Endothelial cell of umbilical vein (primary cell): Measurements from ENCODE around the gene TSPAN33. TPM values are rescaled to one million over a fixed set of nuclear protein-coding genes. Genes with fewer than 3 reads are reported as not detected.
"Not testable (repeated sequence)": the region's sequence is repeated elsewhere in the genome, so short reads cannot be mapped to it uniquely, and the experiment has no call there.

ENCODE experiments used
- BruUV-seq: library from RNA; stranded (reverse); fragments of 400-500 nt; replicated peaks from 2 replicates; lab custom pipeline; 2021; lab: Mats Ljungman, UMichigan
- CTCF ChIA-PET: fragments of 300-600, 350-600 bp; sonication (Branson Sonifier 250); formaldehyde crosslinking; loops from one replicate; lab custom pipeline; 2021; ENCODE audit warnings: antibody characterized with exemption, inconsistent platforms; lab: Charles Lee
- POLR2A ChIA-PET: fragments of 300-600, 350-600 bp; sonication (Branson Sonifier 250); formaldehyde crosslinking; loops from one replicate; lab custom pipeline; 2021; ENCODE audit warnings: antibody characterized with exemption, inconsistent platforms; lab: Charles Lee
- DNase-seq: peaks from one replicate; pipeline ENCODE4 v3.0.0-alpha.2; 2011; ENCODE audit warnings: low read depth, low spot score
- FAIRE-seq: peaks from 2 replicates; lab custom pipeline; 2011; peaks lifted over from hg19 to GRCh38; lab: Jason Lieb, UNC
- H2AFZ ChIP-seq: 2 replicates; pipeline ENCODE4 v1.6.0; 2012; ENCODE audit warnings: low read depth, low read length, control low read depth, inconsistent platforms
- H3K27ac ChIP-seq: 2 replicates; pipeline ENCODE4 v1.5.1; 2011; ENCODE audit warnings: low read depth, mild to moderate bottlenecking, control low read depth, low read length, moderate library complexity; ENCODE audit not compliant: insufficient read depth
- H3K27me3 ChIP-seq, 2 experiments: 2 replicates each; pipeline versions ENCODE4 v1.6.0 to v1.6.1; 2011; ENCODE audit warnings: low read length in 2 of 2, mixed read lengths in 1 of 2; ENCODE audit not compliant: control insufficient read depth in 2 of 2, insufficient read depth in 2 of 2
- H3K36me3 ChIP-seq, 2 experiments: 2 replicates in 1 of 2; 3 replicates in 1 of 2; pipeline ENCODE4 v1.5.1; 2011; ENCODE audit warnings: low read length in 2 of 2, mild to moderate bottlenecking in 1 of 2, moderate library complexity in 1 of 2; ENCODE audit not compliant: control insufficient read depth in 2 of 2, insufficient read depth in 2 of 2; ENCODE audit errors: extremely low read depth in 1 of 2
- H3K4me1 ChIP-seq: 3 replicates; pipeline ENCODE4 v1.5.1; 2011; ENCODE audit warnings: mild to moderate bottlenecking, low read length; ENCODE audit not compliant: control insufficient read depth, insufficient read depth; ENCODE audit errors: extremely low read depth
- H3K4me2 ChIP-seq: 2 replicates; pipeline ENCODE4 v1.6.1; 2011; ENCODE audit warnings: low read length, control low read depth, mixed read lengths; ENCODE audit not compliant: insufficient read depth
- H3K4me3 ChIP-seq, 3 experiments: fragments of 200-600 bp in 1 of 3; sonication (generic), shearing (Covaris generic) in 1 of 3; replicated peaks in 1 of 3; 2 replicates each; pipeline ENCODE4 v1.5.1; 2011 to 2016; ENCODE audit warnings: control low read depth in 3 of 3, low read length in 3 of 3, mild to moderate bottlenecking in 2 of 3, inconsistent platforms in 1 of 3, low read depth in 1 of 3, moderate library complexity in 1 of 3; ENCODE audit not compliant: insufficient read depth in 1 of 3
- H3K79me2 ChIP-seq: 2 replicates; pipeline ENCODE4 v1.6.0; 2012; ENCODE audit warnings: low read length, inconsistent platforms; ENCODE audit not compliant: control insufficient read depth, insufficient read depth
- H3K9ac ChIP-seq: replicated peaks from 2 replicates; pipeline ENCODE3; 2011; ENCODE audit warnings: low read length, control low read depth; ENCODE audit not compliant: insufficient read depth; ENCODE audit errors: extremely low read depth
- H3K9me1 ChIP-seq: replicated peaks from 3 replicates; pipeline ENCODE4 v1.6.0; 2011; ENCODE audit warnings: mild to moderate bottlenecking, low read length; ENCODE audit not compliant: control insufficient read depth, insufficient read depth; ENCODE audit errors: extremely low read depth
- H3K9me3 ChIP-seq: replicated peaks from 2 replicates; pipeline ENCODE4 v1.5.1; 2012; ENCODE audit warnings: low read length, inconsistent platforms; ENCODE audit not compliant: control insufficient read depth, insufficient read depth
- H4K20me1 ChIP-seq: replicated peaks from 2 replicates; pipeline ENCODE3; 2011; ENCODE audit warnings: mild to moderate bottlenecking, low read length; ENCODE audit not compliant: control insufficient read depth, insufficient read depth; ENCODE audit errors: extremely low read depth
- FOS ChIP-seq: IDR thresholded peaks from 2 replicates; pipeline ENCODE4 v1.6.1; 2011; ENCODE audit warnings: mild to moderate bottlenecking, low read length, moderate library complexity, borderline replicate concordance; ENCODE audit not compliant: insufficient read depth
- MYC ChIP-seq: IDR thresholded peaks from one replicate; pipeline ENCODE4 v1.6.1; 2011; ENCODE audit warnings: mild to moderate bottlenecking, low read depth, low read length
- dilution Hi-C: fragments of 300-500 bp; cut with MboI; formaldehyde crosslinking; loops from one replicate; pipeline ENCODE4 v1.15.0; 2019; ENCODE audit warnings: low sequenced_read_pairs; ENCODE audit not compliant: extremely low pct_ligation_motif_present
- intact Hi-C: fragments of 100-400 bp; cut with micrococcal nuclease; formaldehyde crosslinking; loops from one replicate; pipeline ENCODE4 v1.10.0; 2022
- polyA plus RNA-seq, 4 experiments: library from polyadenylated mRNA; depleted of rRNA in 3 of 4; stranded (reverse) in 3 of 4; unstranded in 1 of 4; fragments of >200 nt; gene quantifications; 2 replicates each; pipeline versions ENCODE4 v1.2.1 to v1.2.3, GENCODE V29; 2011 to 2012; ENCODE audit warnings: missing spikeins in 1 of 4
- small RNA-seq: library from RNA; depleted of rRNA; stranded (forward); fragments of <200 nt; gene quantifications from one replicate; pipeline ENCODE3, GENCODE V24; 2012; ENCODE audit warnings: low replicate concordance, low read depth; ENCODE audit not compliant: insufficient read depth, insufficient read length
- total RNA-seq: library from RNA; stranded (reverse); gene quantifications from 2 replicates; pipeline ENCODE4 v1.2.3, GENCODE V29; 2021
- TF ChIP-seq, protein P1 (sequence below), 2 donors: IDR thresholded peaks; 1 replicate in 1 of 2; 2 replicates in 1 of 2; pipeline ENCODE4 v1.5.1; 2011; ENCODE audit warnings: low read length in 2 of 2, mild to moderate bottlenecking in 2 of 2, moderate library complexity in 2 of 2, control low read depth in 1 of 2, inconsistent platforms in 1 of 2, low read depth in 1 of 2; ENCODE audit not compliant: insufficient read depth in 1 of 2; ENCODE audit errors: extremely low read depth in 1 of 2

TSPAN33 gene
- total and polyA plus RNA-seq, 2 donors (not counting 3 experiments of a cell fraction or from before 2014, with no cell fraction given), result 0.21 TPM; not detected in 1

DNA sequence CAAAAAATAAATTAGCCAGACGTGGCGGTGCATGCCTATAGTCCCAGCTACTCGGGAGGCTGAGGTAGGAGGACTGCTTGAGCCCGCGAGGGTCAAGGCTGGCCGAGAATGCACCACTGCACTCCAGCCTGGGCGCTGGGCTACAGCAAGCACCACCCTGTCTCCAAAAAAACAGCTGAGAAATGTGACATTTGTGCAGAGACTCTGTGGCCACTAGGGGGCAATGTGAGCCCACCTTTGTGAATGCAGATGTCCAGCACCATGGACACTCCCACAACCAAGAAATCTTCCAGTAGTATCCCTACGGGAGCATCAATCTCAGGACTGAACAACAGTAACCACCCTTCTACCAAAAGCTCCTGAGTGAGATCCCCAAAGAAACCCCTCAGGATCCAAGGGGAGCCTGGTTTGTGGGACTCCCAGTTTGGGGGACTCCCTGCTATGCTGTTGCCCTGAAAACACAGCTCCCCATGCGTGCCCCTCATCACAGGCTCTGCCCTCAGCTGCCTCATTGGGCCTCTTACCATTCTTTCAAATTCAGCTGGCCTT lies 74.1 kb downstream of the TSPAN33 start:
- peak; percentile 80 for DNase-seq
- dilution Hi-C loops (no loop called here), intact Hi-C loops (loop anchor here (1.0 kb wide), 7 partner anchors 53 to 426 kb away; no protein-coding TSS in a partner anchor)
- Histone ChIP-seq H3K36me3 (no peaks in the 10 kb centered on the region), H3K4me3 (no peak overlapping the region), H3K27me3 (peaks cover 0 to 2% of the 10 kb centered on the region in 2 experiments), H3K9ac (no peak overlapping the region), H2AFZ (no peak overlapping the region), H3K4me1 (peaks cover 7% of the 10 kb centered on the region), H3K9me3 (no peaks in the 10 kb centered on the region), H3K27ac (no peak overlapping the region), H3K9me1 (no peaks in the 10 kb centered on the region), H3K79me2 (no peaks in the 10 kb centered on the region), H3K4me2 (no peak overlapping the region), H4K20me1 (no peaks in the 10 kb centered on the region)
- ChIA-PET POLR2A (no interaction called here), CTCF (interaction anchor here (0.5 to 4.8 kb wide), 71 partner anchors 8 to 606 kb away, joined by 3 to 235 read pairs (median 5); partner anchors contain the start of gene STRIP2)
- BruUV-seq, result no TSS peak
- FAIRE-seq, result peak; percentile 97
- no peak for TF ChIP-seq FOS
- no peak for TF ChIP-seq MYC
- TF ChIP-seq, protein P1, sequence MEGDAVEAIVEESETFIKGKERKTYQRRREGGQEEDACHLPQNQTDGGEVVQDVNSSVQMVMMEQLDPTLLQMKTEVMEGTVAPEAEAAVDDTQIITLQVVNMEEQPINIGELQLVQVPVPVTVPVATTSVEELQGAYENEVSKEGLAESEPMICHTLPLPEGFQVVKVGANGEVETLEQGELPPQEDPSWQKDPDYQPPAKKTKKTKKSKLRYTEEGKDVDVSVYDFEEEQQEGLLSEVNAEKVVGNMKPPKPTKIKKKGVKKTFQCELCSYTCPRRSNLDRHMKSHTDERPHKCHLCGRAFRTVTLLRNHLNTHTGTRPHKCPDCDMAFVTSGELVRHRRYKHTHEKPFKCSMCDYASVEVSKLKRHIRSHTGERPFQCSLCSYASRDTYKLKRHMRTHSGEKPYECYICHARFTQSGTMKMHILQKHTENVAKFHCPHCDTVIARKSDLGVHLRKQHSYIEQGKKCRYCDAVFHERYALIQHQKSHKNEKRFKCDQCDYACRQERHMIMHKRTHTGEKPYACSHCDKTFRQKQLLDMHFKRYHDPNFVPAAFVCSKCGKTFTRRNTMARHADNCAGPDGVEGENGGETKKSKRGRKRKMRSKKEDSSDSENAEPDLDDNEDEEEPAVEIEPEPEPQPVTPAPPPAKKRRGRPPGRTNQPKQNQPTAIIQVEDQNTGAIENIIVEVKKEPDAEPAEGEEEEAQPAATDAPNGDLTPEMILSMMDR (IDR thresholded peaks at IDR 0.05; ENCODE audit: extremely low read depth in 1 of 2, insufficient read depth in 1 of 2, low read depth in 1 of 2, low read length in 2 of 2), result peak; percentile 79 to 84

DNA sequence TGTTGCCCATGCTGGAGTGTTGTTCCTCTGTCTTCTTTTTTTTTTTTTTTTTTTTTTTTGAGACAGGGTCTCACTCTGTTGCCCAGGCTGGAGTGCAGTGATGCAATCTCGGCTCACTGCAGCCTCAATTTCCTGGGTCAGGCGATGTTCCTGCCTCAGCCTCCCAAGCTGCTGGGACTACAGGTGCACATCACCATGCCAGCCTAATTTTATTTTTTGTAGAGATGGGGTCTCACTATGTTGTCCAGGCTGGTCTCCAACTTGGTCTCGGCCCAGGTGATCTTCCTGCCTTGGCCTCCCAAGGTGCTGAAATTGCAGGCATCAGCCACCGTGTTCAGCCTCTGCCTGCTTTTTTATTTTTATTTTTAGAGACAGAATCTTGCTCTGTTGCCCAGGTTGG lies 74.7 kb downstream of the TSPAN33 start:
- BruUV-seq, dilution Hi-C loops: not testable (repeated sequence)

More for the DNA sequence above, 74.7 kb downstream of the TSPAN33 start:
- H4K20me1 ChIP-seq, DNase-seq, intact Hi-C loops, H3K4me1 ChIP-seq, H3K9me3 ChIP-seq, H3K79me2 ChIP-seq, FAIRE-seq, H3K4me2 ChIP-seq, H3K9me1 ChIP-seq, POLR2A ChIA-PET, H3K27me3 ChIP-seq, H3K9ac ChIP-seq, H3K36me3 ChIP-seq, H2AFZ ChIP-seq, H3K27ac ChIP-seq, H3K4me3 ChIP-seq: not testable (repeated sequence)
- CTCF ChIA-PET, result interaction anchor here (0.6 to 4.8 kb wide), 58 partner anchors 9 to 606 kb away, joined by 3 to 235 read pairs (median 6); partner anchors contain the start of gene STRIP2

Small RNA genes lying within 50 kb of the gene (small RNA-seq; reads per million reads assigned to genes)
- gene RNY1P11, result not detected

Other genes starting within 250 kb of the TSPAN33 start
- not detected in 2 replicates for gene KCP, start 234.0 kb upstream of the TSPAN33 start, total RNA-seq
- 0.03 TPM in 1 of 2 replicates, not detected in the other for gene KCP, start 234.0 kb upstream of the TSPAN33 start, polyA plus RNA-seq
- gene IRF5, start 206.8 kb upstream of the TSPAN33 start, total RNA-seq, result 0.31 and 1.5 TPM in 2 replicates
- gene IRF5, start 206.8 kb upstream of the TSPAN33 start, polyA plus RNA-seq, result 0.36 and 0.46 TPM in 2 replicates
- gene TNPO3, start 89.6 kb upstream of the TSPAN33 start, total RNA-seq, result 46.9 TPM in 2 replicates
- 23.3 and 29.0 TPM in 2 replicates for gene TNPO3, start 89.6 kb upstream of the TSPAN33 start, polyA plus RNA-seq
- gene SMO, start 43.9 kb downstream of the TSPAN33 start, total RNA-seq, result 13.0 and 13.2 TPM in 2 replicates
- gene SMO, start 43.9 kb downstream of the TSPAN33 start, polyA plus RNA-seq, result 16.4 and 16.5 TPM in 2 replicates
- 11.0 and 13.5 TPM in 2 replicates for gene AHCYL2, start 80.3 kb downstream of the TSPAN33 start, total RNA-seq
- gene AHCYL2, start 80.3 kb downstream of the TSPAN33 start, polyA plus RNA-seq, result 10.0 and 10.8 TPM in 2 replicates